Liver (tissue), 9 donors: Measurements from ENCODE around the gene KPNB1. TPM values are rescaled to one million over a fixed set of nuclear protein-coding genes. Genes with fewer than 3 reads are reported as not detected.

ENCODE experiments used
- DNase-seq: peaks from one replicate; pipeline ENCODE4 v3.0.0-alpha.2; 2017; ENCODE audit warnings: low spot score
- H3K27ac ChIP-seq, 2 donors: one replicate each; pipeline ENCODE4 v1.7.0; 2013; ENCODE audit warnings: inconsistent platforms in 2 of 2, low read length in 2 of 2, control low read depth in 1 of 2, low read depth in 1 of 2, mild to moderate bottlenecking in 1 of 2
- H3K27me3 ChIP-seq, 4 donors: one replicate each; pipeline versions ENCODE4 v1.6.1 to v1.7.0; 2013; ENCODE audit warnings: low read length in 3 of 4, inconsistent platforms in 1 of 4, mild to moderate bottlenecking in 1 of 4, moderate library complexity in 1 of 4; ENCODE audit not compliant: control insufficient read depth in 4 of 4, insufficient read depth in 4 of 4
- H3K36me3 ChIP-seq, 4 donors: one replicate each; pipeline versions ENCODE4 v1.6.1 to v1.7.0; 2013; ENCODE audit warnings: low read length in 3 of 4, mild to moderate bottlenecking in 3 of 4, low read depth in 1 of 4, moderate library complexity in 1 of 4; ENCODE audit not compliant: control insufficient read depth in 4 of 4, insufficient read depth in 3 of 4
- H3K4me1 ChIP-seq, 4 donors: one replicate each; pipeline versions ENCODE4 v1.6.1 to v1.7.0; 2013; ENCODE audit warnings: low read length in 3 of 4, mild to moderate bottlenecking in 3 of 4, moderate library complexity in 1 of 4; ENCODE audit not compliant: control insufficient read depth in 4 of 4, insufficient read depth in 4 of 4
- H3K4me3 ChIP-seq, 3 donors: one replicate each; pipeline versions ENCODE4 v1.6.1 to v1.7.0; 2013; ENCODE audit warnings: low read length in 3 of 3, control low read depth in 1 of 3, low read depth in 1 of 3, mild to moderate bottlenecking in 1 of 3
- H3K9ac ChIP-seq, 2 donors: one replicate each; pipeline ENCODE4 v1.7.0; 2013; ENCODE audit warnings: low read length in 2 of 2, mild to moderate bottlenecking in 2 of 2, moderate library complexity in 2 of 2, control low read depth in 1 of 2, low read depth in 1 of 2
- H3K9me3 ChIP-seq, 4 donors: one replicate each; pipeline versions ENCODE4 v1.6.1 to v1.7.0; 2013; ENCODE audit warnings: low read length in 3 of 4; ENCODE audit not compliant: control insufficient read depth in 4 of 4
- CTCF ChIP-seq: fragments of 150-350 bp; IDR thresholded peaks from 2 replicates; pipeline ENCODE4 v1.5.1; 2017; ENCODE audit warnings: improper control_type of control experiment, low read depth, low read length; ENCODE audit not compliant: missing input control
- EGR1 ChIP-seq, 2 donors: IDR thresholded peaks; 2 replicates each; pipeline ENCODE4 v1.6.1; 2016 to 2018; ENCODE audit warnings: antibody characterized with exemption in 2 of 2, low read depth in 2 of 2
- FOXA1 ChIP-seq: IDR thresholded peaks from 2 replicates; pipeline ENCODE4 v1.6.1; 2016; ENCODE audit warnings: antibody characterized with exemption
- FOXA2 ChIP-seq: IDR thresholded peaks from 2 replicates; pipeline ENCODE4 v1.6.1; 2016; ENCODE audit warnings: antibody characterized with exemption
- GABPA ChIP-seq, 2 donors: IDR thresholded peaks in 1 of 2; conservative IDR thresholded peaks in 1 of 2; 2 replicates each; pipeline ENCODE4 v1.6.1; 2016; ENCODE audit warnings: antibody characterized with exemption in 2 of 2, mild to moderate bottlenecking in 1 of 2, moderate library complexity in 1 of 2
- HNF4G ChIP-seq: IDR thresholded peaks from 2 replicates; pipeline ENCODE4 v1.6.1; 2016; ENCODE audit warnings: antibody characterized with exemption
- JUND ChIP-seq, 2 donors: IDR thresholded peaks; 2 replicates each; pipeline ENCODE4 v1.6.1; 2016; ENCODE audit warnings: antibody characterized with exemption in 2 of 2
- MAX ChIP-seq: IDR thresholded peaks from 2 replicates; pipeline ENCODE4 v1.6.1; 2016; ENCODE audit warnings: antibody characterized with exemption
- NR2F2 ChIP-seq: IDR thresholded peaks from 2 replicates; pipeline ENCODE4 v1.6.1; 2016; ENCODE audit warnings: antibody characterized with exemption
- RAD21 ChIP-seq, 2 donors: IDR thresholded peaks; 2 replicates each; pipeline ENCODE4 v1.6.1; 2016; ENCODE audit warnings: antibody characterized with exemption in 2 of 2, mild to moderate bottlenecking in 2 of 2
- RXRA ChIP-seq, 2 donors: IDR thresholded peaks; 2 replicates each; pipeline ENCODE4 v1.6.1; 2017 to 2018; ENCODE audit warnings: antibody characterized with exemption in 2 of 2, mild to moderate bottlenecking in 1 of 2
- SP1 ChIP-seq: IDR thresholded peaks from 2 replicates; pipeline ENCODE4 v1.6.1; 2018; ENCODE audit warnings: antibody characterized with exemption, mild to moderate bottlenecking
- TAF1 ChIP-seq: conservative IDR thresholded peaks from 2 replicates; pipeline ENCODE4 v1.6.1; 2016; ENCODE audit warnings: antibody characterized with exemption, mild to moderate bottlenecking
- YY1 ChIP-seq: IDR thresholded peaks from 2 replicates; pipeline ENCODE4 v1.6.1; 2016; ENCODE audit warnings: antibody characterized with exemption, mild to moderate bottlenecking
- ZBTB33 ChIP-seq: IDR thresholded peaks from 2 replicates; pipeline ENCODE4 v1.6.1; 2016; ENCODE audit warnings: antibody characterized with exemption
- WGBS: extraction: QIAGEN DNeasy Blood & Tissue Kit; methylation state at CpG from one replicate; pipeline ENCODE4 v1.1.7; 2013; 5-methylcytosine and 5-hydroxymethylcytosine counted together
- polyA plus RNA-seq, 2 donors: library from polyadenylated mRNA; stranded (reverse) in 1 of 2; unstranded in 1 of 2; fragments of 200-250 nt in 1 of 2; fragments of >200 nt in 1 of 2; fragmentation: Nextera tagmentation in 1 of 2; extraction: Ambion mirVana in 1 of 2; gene quantifications; one replicate each; pipeline versions ENCODE4 v1.2.1 to v1.2.3, GENCODE V29; 2013 to 2015
- total RNA-seq, 2 donors: library from RNA; depleted of rRNA; stranded (reverse); fragments of >200 nt; gene quantifications; one replicate each; pipeline ENCODE4 v1.2.3, GENCODE V29; 2014
- TF ChIP-seq, protein P1 (sequence below): IDR thresholded peaks from 2 replicates; pipeline ENCODE4 v1.6.1; 2016; ENCODE audit warnings: antibody characterized with exemption, mild to moderate bottlenecking
- TF ChIP-seq, protein P2 (sequence below): IDR thresholded peaks from 2 replicates; pipeline ENCODE4 v1.6.1; 2016; ENCODE audit warnings: antibody characterized with exemption
- donor health status: healthy.
- donor health status: healthy.
- donor health status: healthy.
- donor health status: healthy.
- donor health status: healthy.

Gene KPNB1
- total and polyA plus RNA-seq, 4 donors = 27.6 to 114 (median 75.0) TPM

- H3K4me3 ChIP-seq = no peak overlapping the region
- TF ChIP-seq FOXA2 = no peak
- TF ChIP-seq, protein P1, sequence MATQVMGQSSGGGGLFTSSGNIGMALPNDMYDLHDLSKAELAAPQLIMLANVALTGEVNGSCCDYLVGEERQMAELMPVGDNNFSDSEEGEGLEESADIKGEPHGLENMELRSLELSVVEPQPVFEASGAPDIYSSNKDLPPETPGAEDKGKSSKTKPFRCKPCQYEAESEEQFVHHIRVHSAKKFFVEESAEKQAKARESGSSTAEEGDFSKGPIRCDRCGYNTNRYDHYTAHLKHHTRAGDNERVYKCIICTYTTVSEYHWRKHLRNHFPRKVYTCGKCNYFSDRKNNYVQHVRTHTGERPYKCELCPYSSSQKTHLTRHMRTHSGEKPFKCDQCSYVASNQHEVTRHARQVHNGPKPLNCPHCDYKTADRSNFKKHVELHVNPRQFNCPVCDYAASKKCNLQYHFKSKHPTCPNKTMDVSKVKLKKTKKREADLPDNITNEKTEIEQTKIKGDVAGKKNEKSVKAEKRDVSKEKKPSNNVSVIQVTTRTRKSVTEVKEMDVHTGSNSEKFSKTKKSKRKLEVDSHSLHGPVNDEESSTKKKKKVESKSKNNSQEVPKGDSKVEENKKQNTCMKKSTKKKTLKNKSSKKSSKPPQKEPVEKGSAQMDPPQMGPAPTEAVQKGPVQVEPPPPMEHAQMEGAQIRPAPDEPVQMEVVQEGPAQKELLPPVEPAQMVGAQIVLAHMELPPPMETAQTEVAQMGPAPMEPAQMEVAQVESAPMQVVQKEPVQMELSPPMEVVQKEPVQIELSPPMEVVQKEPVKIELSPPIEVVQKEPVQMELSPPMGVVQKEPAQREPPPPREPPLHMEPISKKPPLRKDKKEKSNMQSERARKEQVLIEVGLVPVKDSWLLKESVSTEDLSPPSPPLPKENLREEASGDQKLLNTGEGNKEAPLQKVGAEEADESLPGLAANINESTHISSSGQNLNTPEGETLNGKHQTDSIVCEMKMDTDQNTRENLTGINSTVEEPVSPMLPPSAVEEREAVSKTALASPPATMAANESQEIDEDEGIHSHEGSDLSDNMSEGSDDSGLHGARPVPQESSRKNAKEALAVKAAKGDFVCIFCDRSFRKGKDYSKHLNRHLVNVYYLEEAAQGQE = no peak
- no peak for TF ChIP-seq YY1
- TF ChIP-seq ZBTB33 = no peak
- TF ChIP-seq HNF4G = no peak
- TF ChIP-seq SP1 = no peak
- no peak for TF ChIP-seq TAF1
- TF ChIP-seq, protein P2, sequence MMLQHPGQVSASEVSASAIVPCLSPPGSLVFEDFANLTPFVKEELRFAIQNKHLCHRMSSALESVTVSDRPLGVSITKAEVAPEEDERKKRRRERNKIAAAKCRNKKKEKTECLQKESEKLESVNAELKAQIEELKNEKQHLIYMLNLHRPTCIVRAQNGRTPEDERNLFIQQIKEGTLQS = no peak
- no peak for TF ChIP-seq CTCF
- no peak for TF ChIP-seq NR2F2
- no peak for TF ChIP-seq JUND (IDR thresholded peaks at IDR 0.05)
- no peak for TF ChIP-seq RXRA (IDR thresholded peaks at IDR 0.05)
- TF ChIP-seq FOXA1 = no peak
- TF ChIP-seq GABPA (IDR thresholded peaks at IDR 0.05 in 1 of 2, conservative IDR thresholded peaks at IDR 0.05 in 1 of 2) = no peak
- no peak for TF ChIP-seq MAX
- no peak for TF ChIP-seq EGR1 (IDR thresholded peaks at IDR 0.05; ENCODE audit: low read depth in 2 of 2)
- no peak overlapping the region for H3K27ac ChIP-seq
- DNase-seq = no peak
- WGBS = 44% methylated on average over 8 of the region's 8 CpGs
- no peaks in the 10 kb centered on the region for H3K36me3 ChIP-seq
- H3K9me3 ChIP-seq = no peaks in the 10 kb centered on the region
- H3K9ac ChIP-seq = no peak overlapping the region
- peaks cover 0 to 4% (median 0%) of the 10 kb centered on the region in 4 donors for H3K4me1 ChIP-seq
- H3K27me3 ChIP-seq = peaks cover 0 to 9% (median 6%) of the 10 kb centered on the region in 4 donors
These were observed 72.0 kb downstream of the KPNB1 start for GRCh38 chr17:47721725-47722124.

DNA sequence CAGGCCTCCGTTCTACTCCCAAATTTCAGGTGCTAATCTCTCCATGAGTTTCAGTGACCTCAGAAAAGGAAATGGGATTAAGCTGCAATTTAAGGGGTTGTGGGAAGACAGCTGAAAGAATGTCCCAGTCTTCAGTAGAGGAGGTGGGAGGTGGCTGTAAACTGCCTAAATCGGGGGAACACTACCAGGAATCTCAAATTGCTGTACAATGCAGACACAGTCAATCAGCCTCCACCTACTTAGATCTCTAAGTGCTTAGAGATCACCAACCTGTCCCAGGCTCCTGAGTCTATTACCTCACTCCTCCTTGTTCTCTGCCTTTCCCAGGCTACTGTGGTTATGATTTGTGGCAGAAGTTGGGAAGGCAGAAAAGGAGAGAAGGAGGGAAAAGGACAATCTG lies 75.0 kb downstream of the KPNB1 start:
- TF ChIP-seq MAX = no peak
- TF ChIP-seq RAD21 (IDR thresholded peaks at IDR 0.05) = no peak
- TF ChIP-seq, protein P2 = no peak
- no peak for DNase-seq
- Histone ChIP-seq H3K27ac (no peak overlapping the region), H3K9ac (no peak overlapping the region), H3K4me1 (peaks cover 0 to 4% (median 0%) of the 10 kb centered on the region in 4 donors), H3K27me3 (peaks cover 0 to 9% (median 6%) of the 10 kb centered on the region in 4 donors), H3K4me3 (no peak overlapping the region), H3K9me3 (no peaks in the 10 kb centered on the region), H3K36me3 (no peaks in the 10 kb centered on the region)
- 77% methylated on average over 2 of the region's 2 CpGs for WGBS
